ENCODE data around the gene TP53TG3F.
"Not testable (repeated sequence)": the region's sequence is repeated elsewhere in the genome, so short reads cannot be mapped to it uniquely, and the experiment has no call there.

TP53TG3F gene

GRCh38 chr16:33459312-33459711 lies at the start of gene TP53TG3F:
TSS of gene TP53TG3F (plus strand) at chr16:33459612. CDS start at chr16:33459680, 68 bp downstream.
- not testable (repeated sequence) for DNase-seq

DNA sequence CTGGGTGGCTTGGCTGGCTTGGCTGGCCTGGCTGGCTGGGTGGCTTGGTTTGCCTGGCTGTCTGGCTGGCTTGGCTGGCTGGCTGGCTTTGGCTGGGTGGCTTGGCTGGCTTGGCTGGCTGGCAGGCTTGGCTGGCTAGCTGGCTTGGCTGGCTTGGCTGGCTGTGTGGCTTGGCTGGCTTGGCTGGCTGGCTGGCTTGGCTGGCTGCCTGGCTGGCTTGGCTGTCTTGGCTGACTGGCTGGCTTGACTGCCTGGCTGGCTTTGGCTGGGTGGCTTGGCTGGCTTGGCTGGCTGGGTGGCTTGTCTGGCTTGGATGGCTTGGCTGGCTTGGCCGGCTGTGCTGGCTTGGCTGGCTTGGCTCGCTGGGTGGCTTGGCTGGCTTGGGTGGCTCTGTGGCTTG lies 32.2 kb downstream of the TP53TG3F start:
- not testable (repeated sequence) for DNase-seq

- not testable (repeated sequence) for DNase-seq
Measured at GRCh38 chr16:33507231-33507630, 47.8 kb downstream of the TP53TG3F start.

GRCh38 chr16:33509070-33509469 lies 49.7 kb downstream of the TP53TG3F start:
- not testable (repeated sequence) for DNase-seq

- DNase-seq = not testable (repeated sequence)
Measured at GRCh38 chr16:33509906-33510305, 50.5 kb downstream of the TP53TG3F start.

All from 8988T (cell line).